HUES6 (cell line): Measurements from ENCODE around the gene TRIM10.

Experiments used
- H3K27ac ChIP-seq: 2 replicates; pipeline ENCODE4 v1.7.0; 2013; ENCODE audit warnings: low read depth, mild to moderate bottlenecking, low read length, inconsistent platforms
- H3K27me3 ChIP-seq: 2 replicates; pipeline ENCODE4 v1.6.1; 2013; ENCODE audit warnings: low read length; ENCODE audit not compliant: control insufficient read depth, insufficient read depth
- H3K36me3 ChIP-seq: 2 replicates; pipeline ENCODE4 v1.6.1; 2013; ENCODE audit warnings: low read length; ENCODE audit not compliant: control insufficient read depth, insufficient read depth
- H3K4me1 ChIP-seq: 2 replicates; pipeline ENCODE4 v1.6.1; 2013; ENCODE audit warnings: low read length; ENCODE audit not compliant: control insufficient read depth, insufficient read depth
- H3K4me3 ChIP-seq: 2 replicates; pipeline ENCODE4 v1.5.1; 2013; ENCODE audit warnings: low read depth, low read length
- H3K9ac ChIP-seq: one replicate; pipeline ENCODE4 v1.6.1; 2013; ENCODE audit warnings: mild to moderate bottlenecking, low read length
- H3K9me3 ChIP-seq: 2 replicates; pipeline ENCODE4 v1.6.1; 2013; ENCODE audit warnings: low read depth, low read length; ENCODE audit not compliant: control insufficient read depth, insufficient read depth

The TRIM10 gene

DNA sequence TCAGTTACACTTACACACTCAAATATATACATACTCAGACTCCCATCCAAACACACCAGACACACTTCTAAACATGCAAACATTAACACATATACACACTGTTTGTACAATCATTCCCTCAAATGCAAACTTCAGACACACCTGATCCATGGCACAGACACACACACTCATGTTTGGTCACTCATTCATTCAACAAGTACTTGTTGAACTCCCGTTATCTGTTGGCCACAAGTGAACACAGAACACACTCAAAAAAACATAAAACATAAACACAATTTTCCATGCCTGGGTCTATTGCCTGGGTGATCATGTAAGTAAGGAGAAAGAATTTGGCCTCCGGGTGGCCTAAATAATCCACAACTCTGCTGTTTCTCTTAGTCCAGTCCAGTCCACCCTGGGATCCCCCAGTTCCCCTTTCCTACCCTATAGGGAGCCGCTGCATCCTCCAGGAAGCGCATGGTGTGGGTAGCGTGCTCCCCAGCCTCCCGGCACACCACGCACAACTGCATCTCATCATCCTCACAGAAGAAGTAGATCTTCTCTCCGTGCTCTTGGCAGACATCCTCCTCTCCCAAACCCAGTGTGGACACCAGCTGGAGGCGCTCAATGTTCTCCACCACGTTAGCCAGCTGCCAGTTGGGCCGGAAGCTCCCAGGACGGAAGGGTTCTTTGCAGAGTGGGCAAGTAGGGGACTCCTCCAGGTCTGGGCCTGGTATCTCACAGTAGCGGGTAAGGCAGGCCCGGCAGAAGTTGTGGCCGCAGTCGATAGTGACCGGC, 815 bp downstream of the TRIM10 start:
- Histone ChIP-seq H3K4me3 (no peak overlapping the region), H3K27me3 (peaks cover 19% of the 10 kb centered on the region), H3K4me1 (peaks cover 6% of the 10 kb centered on the region; the same call in 1 of the 2 replicates)

DNA sequence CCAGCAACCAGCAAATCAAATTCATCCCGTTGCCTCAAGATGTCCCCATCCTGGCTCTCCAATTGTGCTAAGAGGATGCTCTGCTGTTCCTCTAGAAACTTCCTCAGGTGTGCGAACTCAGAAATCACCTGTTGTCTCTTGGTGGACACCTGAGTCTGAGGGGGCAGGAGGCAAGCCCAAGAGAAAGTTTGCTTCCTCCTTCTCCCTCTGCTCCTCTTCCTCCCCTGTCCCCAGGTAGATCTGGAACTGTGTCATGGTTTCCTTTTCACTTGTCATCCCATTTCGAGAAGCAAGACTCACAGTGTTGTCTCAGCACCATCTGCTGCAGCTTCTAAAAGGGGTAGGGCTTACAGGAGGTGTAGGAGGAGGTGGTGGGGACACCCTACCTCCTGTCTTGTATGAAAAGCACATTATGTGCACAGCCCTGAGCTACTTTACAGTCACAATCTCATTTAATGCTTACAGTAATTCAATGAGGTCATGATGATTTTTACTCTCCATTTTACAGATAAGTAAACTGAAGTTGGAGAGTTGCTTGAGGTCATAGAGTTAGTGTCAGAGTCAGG, 2.5 kb downstream of the TRIM10 start:
- no peak overlapping the region for H3K9ac ChIP-seq
- no peaks in the 10 kb centered on the region for H3K9me3 ChIP-seq
- no peak overlapping the region for H3K27ac ChIP-seq
- H3K4me3 ChIP-seq: no peak overlapping the region
- peaks cover 6% of the 10 kb centered on the region; the same call in 1 of the 2 replicates for H3K4me1 ChIP-seq
- H3K27me3 ChIP-seq: peaks cover 29% of the 10 kb centered on the region
- H3K36me3 ChIP-seq: no peaks in the 10 kb centered on the region

More for the DNA sequence above, 815 bp downstream of the TRIM10 start:
- Histone ChIP-seq H3K9ac (no peak overlapping the region), H3K36me3 (no peaks in the 10 kb centered on the region), H3K27ac (no peak overlapping the region), H3K9me3 (no peaks in the 10 kb centered on the region)

DNA sequence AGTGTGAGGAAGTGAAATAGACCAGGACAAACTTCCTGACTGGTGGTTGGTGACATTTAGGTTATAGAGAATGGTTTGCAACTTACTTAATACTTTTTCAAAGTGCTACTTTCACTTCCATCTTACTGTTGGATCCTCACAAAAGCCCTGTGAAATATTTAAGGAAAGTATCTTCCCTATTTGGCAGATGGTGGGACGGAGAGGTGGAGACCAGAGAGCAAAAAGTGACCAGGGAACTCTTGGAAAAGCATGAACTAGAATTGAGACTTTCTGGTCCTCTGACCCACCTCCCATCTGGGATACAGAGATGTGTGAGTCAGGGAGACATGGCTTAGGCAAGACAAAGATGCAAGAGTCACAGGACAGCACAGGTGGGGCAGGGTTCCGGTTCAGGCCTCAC, 3.0 kb downstream of the TRIM10 start:
- H3K4me3 ChIP-seq: no peak overlapping the region
- no peaks in the 10 kb centered on the region for H3K36me3 ChIP-seq
- peaks cover 32% of the 10 kb centered on the region for H3K27me3 ChIP-seq
- no peak overlapping the region for H3K9ac ChIP-seq
- no peaks in the 10 kb centered on the region for H3K9me3 ChIP-seq
- no peak overlapping the region for H3K27ac ChIP-seq
- peaks cover under 1% of the 10 kb centered on the region; the same call in 1 of the 2 replicates for H3K4me1 ChIP-seq

DNA sequence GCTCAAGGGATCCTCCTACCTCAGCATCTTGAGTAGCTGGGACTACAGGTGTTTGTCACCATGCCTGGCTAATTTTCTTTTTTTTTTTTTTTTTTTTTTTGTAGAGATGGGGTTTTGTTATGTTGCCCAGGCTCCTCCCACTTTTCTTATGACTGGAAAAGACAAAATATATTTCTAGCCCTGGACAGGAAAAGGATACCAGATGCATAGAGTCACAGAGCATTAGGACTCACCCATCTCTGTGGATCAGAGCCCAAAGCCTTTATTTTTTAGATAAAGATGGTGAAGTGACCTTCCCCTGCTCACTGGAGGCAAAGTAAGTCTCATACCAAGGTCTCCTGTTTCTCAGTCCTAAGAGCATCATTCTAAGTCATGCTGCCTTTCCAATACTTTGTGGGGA, 3.4 kb downstream of the TRIM10 start:
- peaks cover 34% of the 10 kb centered on the region for H3K27me3 ChIP-seq
- H3K9me3 ChIP-seq: no peaks in the 10 kb centered on the region
- H3K4me3 ChIP-seq: no peak overlapping the region
- H3K4me1 ChIP-seq: no peaks in the 10 kb centered on the region
- no peaks in the 10 kb centered on the region for H3K36me3 ChIP-seq
- H3K27ac ChIP-seq: no peak overlapping the region
- no peak overlapping the region for H3K9ac ChIP-seq

DNA sequence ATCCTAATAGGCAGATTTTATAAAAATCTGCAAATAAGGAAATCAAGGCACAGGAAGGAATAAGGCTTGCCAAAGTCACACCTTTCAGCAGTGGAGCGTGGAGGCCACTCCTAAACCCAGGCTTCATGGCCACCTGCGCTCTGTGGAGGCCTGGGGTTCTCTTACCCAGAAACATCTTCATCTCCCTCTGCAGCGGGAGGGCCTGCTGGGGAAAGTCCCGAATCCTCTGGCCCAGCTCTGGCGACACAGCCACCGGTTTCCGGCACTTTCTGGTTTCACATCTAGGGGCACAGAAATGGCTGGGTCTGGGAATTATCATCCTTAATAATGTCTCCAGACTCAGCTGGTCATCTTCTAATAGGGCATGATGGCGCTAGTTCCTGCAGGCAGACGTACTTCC, 4.2 kb downstream of the TRIM10 start:
- no peaks in the 10 kb centered on the region for H3K36me3 ChIP-seq
- no peaks in the 10 kb centered on the region for H3K9me3 ChIP-seq
- H3K9ac ChIP-seq: no peak overlapping the region
- H3K4me1 ChIP-seq: no peaks in the 10 kb centered on the region
- H3K27me3 ChIP-seq: peaks cover 37% of the 10 kb centered on the region
- no peak overlapping the region for H3K4me3 ChIP-seq
- no peak overlapping the region for H3K27ac ChIP-seq

DNA sequence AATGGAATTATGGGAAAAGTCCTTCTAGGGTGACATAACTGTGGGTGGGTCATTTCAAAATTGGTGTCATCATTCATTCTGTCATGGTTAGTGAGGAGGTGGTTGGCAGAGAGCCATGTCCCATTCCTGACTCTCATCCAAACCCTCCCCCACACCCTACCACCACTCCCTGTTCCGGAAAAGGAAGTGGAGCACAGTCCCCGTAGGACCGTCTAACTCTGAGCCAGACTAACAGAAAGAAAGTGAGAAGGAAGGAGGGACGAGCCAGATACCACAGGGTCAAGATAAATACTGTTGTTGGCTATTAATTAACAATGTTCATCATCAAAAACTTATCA, 4.8 kb downstream of the TRIM10 start:
- peaks cover 37% of the 10 kb centered on the region for H3K27me3 ChIP-seq
- no peaks in the 10 kb centered on the region for H3K9me3 ChIP-seq
- no peaks in the 10 kb centered on the region for H3K36me3 ChIP-seq
- H3K27ac ChIP-seq: no peak overlapping the region
- H3K4me3 ChIP-seq: no peak overlapping the region
- H3K4me1 ChIP-seq: no peaks in the 10 kb centered on the region
- no peak overlapping the region for H3K9ac ChIP-seq

DNA sequence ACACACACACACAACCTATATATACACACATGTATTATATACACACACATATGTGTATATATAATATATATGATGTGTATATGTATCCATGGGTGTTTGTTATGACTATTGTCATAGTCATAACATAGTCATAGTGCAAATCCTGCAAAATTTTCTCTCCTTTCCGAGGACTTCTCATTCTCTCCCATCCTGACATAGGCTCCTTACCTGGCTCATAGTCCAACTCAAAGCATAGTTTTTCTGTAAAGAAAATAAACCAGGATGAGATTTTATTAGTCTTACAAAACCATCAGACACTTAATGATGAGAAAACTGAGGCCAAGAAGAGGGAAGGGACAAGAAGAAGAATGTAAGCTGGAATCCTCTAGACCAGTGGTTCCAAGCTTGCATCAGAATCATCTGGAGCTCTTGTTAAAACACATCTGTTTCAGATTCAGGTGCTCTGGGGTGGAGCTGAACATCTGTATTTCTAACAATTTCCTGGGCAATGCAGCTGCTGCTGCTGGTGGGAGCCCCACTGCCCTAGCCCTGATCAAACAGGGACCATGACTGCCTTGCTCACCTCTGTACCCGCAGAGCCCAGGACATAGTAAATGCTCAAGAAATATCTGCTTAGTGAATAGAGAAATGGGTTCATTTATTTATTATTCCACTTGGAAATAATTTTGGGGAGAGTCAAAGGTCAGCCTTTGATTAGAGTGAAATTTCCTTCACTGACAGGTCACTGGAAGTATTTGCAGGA, 5.3 kb downstream of the TRIM10 start:
- Histone ChIP-seq H3K4me1 (no peaks in the 10 kb centered on the region), H3K9me3 (no peaks in the 10 kb centered on the region), H3K4me3 (no peak overlapping the region), H3K9ac (no peak overlapping the region), H3K36me3 (no peaks in the 10 kb centered on the region), H3K27me3 (peaks cover 37% of the 10 kb centered on the region), H3K27ac (no peak overlapping the region)

DNA sequence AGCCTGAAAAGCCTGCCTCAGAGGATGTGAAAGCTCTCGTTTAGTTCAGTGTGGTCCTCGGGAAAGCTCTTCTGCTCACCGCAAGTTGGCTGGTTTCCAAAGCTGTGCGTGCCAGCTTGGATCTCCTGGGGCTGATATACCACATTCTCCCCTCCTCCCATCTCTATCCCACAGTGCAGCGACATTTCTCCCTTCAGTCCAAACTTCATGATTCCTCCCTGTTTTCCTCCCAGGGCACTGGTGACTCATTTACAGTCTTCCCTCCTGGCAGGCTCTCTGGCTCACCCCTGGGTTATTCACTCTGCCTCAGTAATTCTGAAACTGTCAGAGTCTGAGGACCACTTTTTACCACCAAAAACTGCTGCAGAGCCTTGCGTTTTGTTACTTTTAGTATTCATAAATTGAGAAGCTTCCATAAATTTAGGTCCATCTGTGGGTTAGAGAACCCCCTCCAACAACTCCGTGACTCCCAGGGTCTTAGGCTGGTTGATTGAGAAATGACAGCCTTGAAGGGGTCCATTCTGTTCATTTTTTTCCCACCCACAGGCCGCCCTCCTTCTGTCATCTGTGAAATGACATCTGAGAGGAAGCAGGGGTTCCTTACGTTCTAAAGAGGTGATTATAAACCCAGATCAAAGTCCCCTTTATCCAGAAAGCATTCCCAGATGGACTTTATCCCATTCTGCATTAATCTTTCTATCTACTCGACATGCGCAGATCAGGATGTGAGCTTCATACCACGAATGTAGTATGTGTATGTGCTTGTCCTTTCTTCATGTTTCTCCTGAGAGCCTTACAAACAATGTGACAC, 6.1 kb downstream of the TRIM10 start:
- Histone ChIP-seq H3K36me3 (no peaks in the 10 kb centered on the region), H3K4me3 (no peak overlapping the region), H3K27ac (no peak overlapping the region), H3K9me3 (no peaks in the 10 kb centered on the region), H3K9ac (no peak overlapping the region), H3K27me3 (peaks cover 37% of the 10 kb centered on the region), H3K4me1 (no peaks in the 10 kb centered on the region)

DNA sequence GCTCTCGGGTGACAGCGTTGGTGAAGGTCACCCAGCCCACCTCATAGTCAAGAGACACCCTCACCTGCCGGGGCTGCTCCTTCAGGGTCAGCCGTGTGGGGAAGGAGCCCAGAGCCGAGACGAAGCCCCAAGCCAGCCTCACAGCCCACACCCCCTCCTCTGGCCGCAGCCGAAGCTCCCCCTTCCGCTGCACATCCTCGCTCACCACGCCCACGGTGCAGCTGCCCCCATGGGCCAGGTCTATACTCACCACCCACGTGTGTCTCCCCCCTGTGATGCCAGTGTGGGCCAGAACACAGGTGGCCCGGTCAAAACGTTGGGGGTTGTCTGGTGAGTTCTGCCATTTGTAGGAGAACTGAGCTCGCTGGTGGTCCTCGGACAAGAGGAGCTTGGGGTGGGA, 7.0 kb downstream of the TRIM10 start:
- Histone ChIP-seq H3K4me3 (no peak overlapping the region), H3K9ac (no peak overlapping the region), H3K9me3 (no peaks in the 10 kb centered on the region), H3K27ac (no peak overlapping the region), H3K27me3 (peaks cover 34% of the 10 kb centered on the region), H3K36me3 (no peaks in the 10 kb centered on the region), H3K4me1 (no peaks in the 10 kb centered on the region)

DNA sequence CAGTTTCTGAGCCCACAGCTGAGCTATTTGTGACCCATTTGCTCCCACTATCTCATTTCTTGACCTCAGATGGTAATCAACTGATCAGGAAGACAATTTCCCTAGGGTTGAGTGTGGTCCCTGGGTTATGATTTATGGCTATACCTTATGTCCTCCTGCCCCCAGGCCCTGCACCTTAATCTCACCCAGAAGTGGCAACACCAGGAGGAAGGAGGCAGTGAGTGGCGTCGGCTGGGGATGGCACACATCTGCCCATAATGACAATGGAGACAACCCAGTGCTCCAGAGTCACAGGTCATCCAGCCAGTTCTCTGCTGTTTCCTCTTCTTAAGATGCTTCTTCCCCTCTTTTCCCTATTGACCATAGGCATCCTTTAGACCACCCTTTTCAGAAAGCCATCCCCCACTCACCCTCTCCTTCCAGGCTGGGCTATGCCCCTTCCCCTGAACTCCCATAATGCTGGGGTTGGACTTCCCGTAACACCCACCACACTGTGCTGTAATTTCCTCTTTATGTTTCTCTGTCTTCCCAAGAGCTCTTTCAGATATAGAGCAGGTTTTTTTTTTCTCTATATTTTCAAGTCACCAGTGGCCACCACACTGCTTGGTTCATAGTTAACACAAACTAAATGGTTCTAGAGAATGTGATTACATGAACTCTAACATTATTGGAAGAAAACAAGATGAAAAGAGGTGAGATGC, 8.0 kb downstream of the TRIM10 start:
- Histone ChIP-seq H3K27ac (no peak overlapping the region), H3K4me3 (no peak overlapping the region), H3K9me3 (no peaks in the 10 kb centered on the region), H3K27me3 (peaks cover 24% of the 10 kb centered on the region), H3K9ac (no peak overlapping the region), H3K4me1 (no peaks in the 10 kb centered on the region), H3K36me3 (no peaks in the 10 kb centered on the region)
